Progenitor cell of endocrine pancreas (in vitro differentiated cells): ENCODE results near the gene FADS1. TPM values are rescaled to one million over a fixed set of nuclear protein-coding genes. Genes with fewer than 3 reads are reported as not detected.

ENCODE experiments used
- DNase-seq: peaks from one replicate; pipeline ENCODE4 v3.0.0; 2021; ENCODE audit warnings: low spot score; ENCODE audit not compliant: unreplicated experiment
- H3K27ac Mint-ChIP-seq: 2 replicates; pipeline ENCODE4 v1.8.0; 2021; ENCODE audit warnings: mild to moderate bottlenecking, moderate library complexity, mixed read lengths
- H3K27me3 Mint-ChIP-seq: 2 replicates; pipeline ENCODE4 v1.8.0; 2021; ENCODE audit warnings: mixed read lengths
- H3K36me3 Mint-ChIP-seq: 2 replicates; pipeline ENCODE4 v1.8.0; 2022; ENCODE audit warnings: mixed read lengths; ENCODE audit not compliant: insufficient read depth
- H3K4me1 Mint-ChIP-seq: 2 replicates; pipeline ENCODE4 v1.8.0; 2021; ENCODE audit warnings: low read depth, mixed read lengths
- H3K4me3 Mint-ChIP-seq: 2 replicates; pipeline ENCODE4 v1.8.0; 2021; ENCODE audit warnings: low read depth, mild to moderate bottlenecking, moderate library complexity, mixed read lengths
- H3K9me3 Mint-ChIP-seq: 2 replicates; pipeline ENCODE4 v1.8.0; 2021; ENCODE audit warnings: low read depth, mixed read lengths
- CTCF ChIP-seq: fragments of 200-600 bp; sonication (generic); IDR thresholded peaks from one replicate; pipeline ENCODE4 v1.5.0; 2021; ENCODE audit warnings: antibody characterized with exemption, mild to moderate bottlenecking; ENCODE audit not compliant: unreplicated experiment
- total RNA-seq: library from RNA; stranded (reverse); gene quantifications from 2 replicates; pipeline ENCODE4 v1.2.1, GENCODE V29; 2021

FADS1 gene
- total RNA-seq, 1 donor from 2014 or later: 114 TPM

DNA sequence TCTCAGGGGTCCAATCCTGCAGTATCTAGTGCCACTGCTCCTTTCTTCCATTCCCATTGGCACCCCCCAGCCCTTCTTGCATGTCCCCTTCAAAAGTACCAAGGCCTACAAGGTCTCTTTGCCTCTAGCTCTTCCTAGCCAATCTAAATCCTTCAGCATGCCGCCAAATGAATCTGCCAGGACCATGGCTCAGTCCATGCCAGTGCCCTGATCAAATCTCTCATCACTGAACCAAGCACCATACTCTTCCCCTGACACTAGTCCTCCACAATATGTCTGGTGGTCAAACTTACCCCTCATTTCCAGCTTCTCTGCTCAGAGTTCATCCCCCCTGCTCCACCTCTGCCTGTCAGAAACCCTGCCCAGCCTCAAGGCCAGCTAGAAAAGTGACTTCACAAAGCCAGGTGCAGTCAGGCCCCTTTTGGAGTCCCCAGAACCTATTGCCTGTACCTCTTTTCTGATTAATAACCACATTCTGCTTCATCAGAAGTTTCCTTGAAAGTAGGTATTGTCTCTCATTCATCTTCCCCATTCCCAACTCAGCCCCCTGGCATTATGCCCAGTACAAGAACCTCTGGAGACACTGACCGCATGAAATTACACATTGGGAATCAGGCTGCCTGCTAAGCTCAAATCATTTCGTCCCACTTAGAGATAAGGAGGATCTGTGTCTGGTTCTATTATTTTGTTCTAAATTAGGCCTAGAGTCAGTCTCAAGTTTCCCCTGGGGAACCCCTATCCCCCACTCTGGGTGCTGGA is 12.7 kb downstream of the FADS1 start:
- Mint-ChIP-seq H3K4me3 (no peak overlapping the region), H3K9me3 (no peaks in the 10 kb centered on the region), H3K4me1 (no peaks in the 10 kb centered on the region), H3K27me3 (no peaks in the 10 kb centered on the region), H3K27ac (peak overlapping the region; percentile 10), H3K36me3 (peaks cover 29% of the 10 kb centered on the region)
- DNase-seq: no peak
- no peak for TF ChIP-seq CTCF

DNA sequence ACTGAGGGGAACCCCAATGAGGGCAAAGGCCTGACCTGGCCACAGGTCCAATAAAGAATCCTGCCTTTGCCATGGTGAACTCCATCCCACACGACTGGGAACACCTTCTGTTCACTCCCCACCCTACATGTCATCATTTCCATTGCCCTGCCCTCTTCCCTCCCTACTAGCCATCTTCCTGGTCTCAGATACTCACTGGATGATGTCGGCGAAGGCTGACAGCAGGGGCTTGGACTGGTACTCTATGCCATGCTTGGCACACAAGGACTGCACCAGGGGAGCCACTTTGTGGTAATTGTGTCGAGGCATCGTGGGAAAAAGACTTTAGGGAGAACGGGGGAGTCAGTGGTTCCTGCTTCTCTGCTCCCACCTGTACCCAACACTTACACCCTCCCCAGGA is 14.2 kb downstream of the FADS1 start:
- no peaks in the 10 kb centered on the region for H3K4me1 Mint-ChIP-seq
- H3K9me3 Mint-ChIP-seq: no peaks in the 10 kb centered on the region
- no peak overlapping the region for H3K4me3 Mint-ChIP-seq
- H3K27ac Mint-ChIP-seq: no peak overlapping the region
- no peaks in the 10 kb centered on the region for H3K27me3 Mint-ChIP-seq
- no peak for TF ChIP-seq CTCF
- peaks cover 22% of the 10 kb centered on the region for H3K36me3 Mint-ChIP-seq
- no peak for DNase-seq

DNA sequence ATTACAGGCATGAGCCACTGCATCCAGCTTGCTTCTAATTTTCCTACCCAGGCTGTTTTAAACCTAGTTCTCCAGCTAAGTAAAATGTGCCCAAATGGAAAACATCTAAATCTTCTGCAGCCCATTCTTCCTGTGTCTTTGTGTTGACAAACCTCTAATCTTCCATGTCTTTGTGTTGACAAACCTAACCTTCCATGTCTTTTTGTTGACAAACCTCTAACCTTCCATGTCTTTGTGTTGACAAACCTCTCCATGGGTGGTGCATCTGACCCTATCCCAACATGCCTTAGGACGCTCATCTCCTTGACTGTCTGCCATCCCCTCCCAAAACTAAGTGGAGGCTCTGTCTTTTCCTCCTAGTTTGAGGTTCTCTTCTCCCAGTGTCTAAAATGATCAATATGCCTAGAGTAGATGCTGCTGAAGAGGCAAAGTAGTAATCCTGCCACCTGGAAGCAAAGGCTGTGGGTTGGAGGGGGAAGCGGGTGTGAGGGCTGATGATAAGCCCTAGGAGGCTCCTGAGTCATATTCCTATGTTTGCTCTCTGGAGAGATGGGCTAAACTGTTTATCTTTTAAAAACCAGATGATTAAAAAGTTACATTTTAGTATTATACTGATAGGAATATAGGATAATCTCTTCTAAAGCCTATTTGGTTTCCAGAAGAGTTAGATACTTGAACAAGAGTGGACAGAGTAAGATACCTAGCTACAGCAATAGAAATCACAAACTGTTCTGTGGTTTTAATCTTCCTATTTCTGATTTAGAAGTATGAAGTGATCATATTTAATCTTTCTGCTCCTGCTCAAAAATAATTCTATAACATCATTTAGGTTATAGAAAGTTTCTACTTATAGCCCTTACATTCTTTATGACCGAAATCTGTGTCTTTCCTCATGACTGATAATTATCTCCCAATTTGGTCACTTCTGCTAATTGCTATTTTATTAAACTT is 16.2 kb downstream of the FADS1 start:
- peak overlapping the region; percentile 19 for H3K27ac Mint-ChIP-seq
- H3K4me3 Mint-ChIP-seq: no peak overlapping the region
- H3K9me3 Mint-ChIP-seq: no peaks in the 10 kb centered on the region
- peaks cover 2% of the 10 kb centered on the region for H3K4me1 Mint-ChIP-seq
- no peak for DNase-seq
- H3K27me3 Mint-ChIP-seq: no peaks in the 10 kb centered on the region
- TF ChIP-seq CTCF: no peak
- H3K36me3 Mint-ChIP-seq: peaks cover 20% of the 10 kb centered on the region

- H3K27ac Mint-ChIP-seq: peak overlapping the region; percentile 41
Observed at GRCh38 chr11:61799665-61800284, 17.0 kb downstream of the FADS1 start.

More at GRCh38 chr11:61799665-61800284, 17.0 kb downstream of the FADS1 start:
- DNase-seq: no peak
- no peaks in the 10 kb centered on the region for H3K9me3 Mint-ChIP-seq
- peaks cover 2% of the 10 kb centered on the region for H3K4me1 Mint-ChIP-seq
- no peaks in the 10 kb centered on the region for H3K27me3 Mint-ChIP-seq
- TF ChIP-seq CTCF: no peak
- H3K36me3 Mint-ChIP-seq: peaks cover 17% of the 10 kb centered on the region
- no peak overlapping the region for H3K4me3 Mint-ChIP-seq
